22Rv1 (cell line): ENCODE data around the gene SGSM2.

ENCODE experiments used
- H3K27ac ChIP-seq: fragments of 450-650 bp; 2 replicates; pipeline ENCODE4 v1.5.1; 2017
- CTCF ChIP-seq: fragments of 450-650 bp; IDR thresholded peaks from 2 replicates; pipeline ENCODE4 v1.5.1; 2017; ENCODE audit warnings: mild to moderate bottlenecking
- ZFX ChIP-seq: fragments of 450-650 bp; IDR thresholded peaks from 2 replicates; pipeline ENCODE4 v1.6.1; 2017; ENCODE audit warnings: antibody characterized with exemption, borderline replicate concordance

SGSM2 gene

GRCh38 chr17:2420176-2420575, 82.9 kb downstream of the SGSM2 start:
- TF ChIP-seq CTCF = no peak
- TF ChIP-seq ZFX = no peak
- H3K27ac ChIP-seq = no peak overlapping the region

DNA sequence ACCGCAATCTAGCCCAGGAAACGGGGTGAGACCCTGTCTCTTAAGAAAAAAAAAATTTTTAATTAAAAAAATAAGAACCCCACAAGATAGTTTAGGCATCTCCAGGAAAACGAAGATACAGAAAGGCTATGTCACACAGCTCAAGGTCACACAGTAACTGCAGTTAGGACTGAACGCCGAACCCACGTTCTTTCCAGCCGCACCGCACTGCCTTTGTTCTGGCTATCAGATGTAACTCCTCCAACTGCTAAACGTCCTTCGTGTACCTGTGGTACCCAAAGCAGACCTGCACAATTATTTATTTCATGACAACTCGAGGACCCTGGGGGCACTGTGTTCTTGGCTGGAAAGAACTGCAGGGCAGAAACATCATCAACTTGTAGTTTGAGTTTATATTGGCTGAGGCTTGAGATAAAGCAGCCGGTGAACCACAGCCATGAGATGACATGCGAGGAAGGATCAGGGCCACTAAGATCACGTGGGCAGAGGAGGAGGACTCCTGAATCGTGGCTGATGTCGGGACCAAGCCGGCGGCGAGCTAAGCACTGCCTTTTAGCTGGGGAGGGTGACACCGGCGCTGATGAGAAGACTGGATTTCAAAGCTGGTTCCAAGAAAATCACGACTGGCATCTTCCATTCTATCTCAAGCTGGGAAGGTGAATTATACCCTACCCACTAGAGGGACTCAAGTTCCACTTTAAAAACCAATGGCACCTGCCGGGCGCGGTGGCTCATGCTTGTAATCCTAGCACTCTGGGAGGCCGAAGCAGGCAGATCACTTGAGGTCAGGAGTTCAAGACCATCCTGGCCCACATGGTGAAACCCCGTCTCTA, 84.2 kb downstream of the SGSM2 start:
- H3K27ac ChIP-seq = no peak overlapping the region
- TF ChIP-seq CTCF = no peak

DNA sequence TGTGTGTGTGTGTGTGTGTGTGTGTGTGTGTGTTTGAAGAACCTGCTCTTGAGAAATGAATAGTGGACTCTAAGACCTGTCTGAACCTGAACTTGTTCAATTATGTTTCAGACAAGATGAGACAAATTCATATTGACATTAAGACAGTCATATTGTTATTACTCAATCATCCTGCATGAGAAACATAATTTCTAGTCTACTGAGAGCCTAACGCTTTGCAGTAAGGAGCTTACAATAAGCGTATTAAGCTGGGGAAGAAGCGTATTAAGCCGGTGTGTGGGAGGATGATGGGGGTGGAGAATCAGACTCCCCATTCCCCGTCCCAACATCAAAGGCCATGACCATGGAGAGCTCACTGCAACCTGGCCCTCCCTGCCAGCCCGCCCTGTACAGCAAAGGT, 86.0 kb downstream of the SGSM2 start:
- TF ChIP-seq ZFX = no peak
- TF ChIP-seq CTCF = no peak
- no peak overlapping the region for H3K27ac ChIP-seq

DNA sequence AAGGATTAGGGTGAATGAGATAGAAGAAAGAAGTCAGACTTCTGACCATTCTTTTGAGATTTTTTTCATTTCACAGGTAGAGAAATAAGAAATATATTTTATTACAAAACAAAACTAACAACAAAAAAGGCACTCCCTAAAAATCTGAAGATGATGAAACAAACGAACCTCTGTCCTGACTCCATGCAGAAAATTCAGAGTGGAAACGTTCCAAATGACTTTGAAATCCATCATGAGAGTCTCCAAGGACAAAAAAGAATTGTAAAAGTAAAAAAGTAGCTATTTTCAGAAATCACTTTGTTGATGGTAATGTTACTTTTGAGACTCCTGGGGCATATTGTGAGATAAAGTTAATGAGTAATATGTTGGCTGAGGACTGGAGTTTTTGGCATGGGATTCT, 89.9 kb downstream of the SGSM2 start:
- no peak overlapping the region for H3K27ac ChIP-seq
- no peak for TF ChIP-seq CTCF

- TF ChIP-seq ZFX = no peak
- TF ChIP-seq CTCF = no peak
- no peak overlapping the region for H3K27ac ChIP-seq
These were observed 90.6 kb downstream of the SGSM2 start for GRCh38 chr17:2427910-2428309.
